Endothelial cell of umbilical vein (primary cell): ENCODE data around the gene CKS1B.

Source experiments
- EZH2 ChIP-seq: IDR thresholded peaks from 2 replicates; pipeline ENCODE4 v1.6.1; 2012; ENCODE audit warnings: borderline replicate concordance, low read depth, mild to moderate bottlenecking, moderate library complexity, low read length, inconsistent platforms; ENCODE audit not compliant: severe bottlenecking
- POLR2A ChIP-seq: IDR thresholded peaks from 2 replicates; pipeline ENCODE4 v1.6.1; 2012; ENCODE audit warnings: low read depth, mild to moderate bottlenecking, control low read depth, low read length
- POLR2AphosphoS5 ChIP-seq: IDR thresholded peaks from 2 replicates; pipeline ENCODE4 v1.6.1; 2012; ENCODE audit warnings: low read depth, mild to moderate bottlenecking, control low read depth, low read length, moderate library complexity; ENCODE audit not compliant: insufficient read depth

DNA sequence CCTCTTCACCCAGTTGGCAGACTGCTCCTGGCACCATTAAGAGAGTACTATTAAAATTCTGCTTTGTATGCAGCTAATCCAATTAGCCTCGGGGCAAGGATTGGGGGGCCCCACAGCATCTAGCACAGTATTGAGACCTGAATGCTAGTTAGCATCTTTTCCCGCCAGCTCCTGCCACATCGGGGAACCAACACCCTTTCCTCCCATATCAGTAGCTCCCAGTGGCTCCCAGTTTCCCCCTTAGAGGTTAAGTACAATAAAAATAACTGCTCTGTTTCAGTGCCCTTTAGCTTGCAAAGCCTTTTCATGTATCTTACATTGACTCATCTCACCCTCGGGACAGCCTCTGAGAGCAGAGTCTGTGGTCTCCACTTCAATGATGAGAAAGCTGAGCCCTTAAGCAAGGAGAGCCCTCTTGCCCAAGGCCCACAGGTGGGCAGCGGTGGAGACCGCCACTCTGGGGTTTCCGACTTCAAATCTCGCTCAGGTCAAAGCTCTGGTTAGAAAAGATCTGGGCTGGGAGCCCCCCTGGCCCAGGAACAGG, 33.8 kb upstream of the CKS1B start:
- TF ChIP-seq POLR2AphosphoS5 (no peak), EZH2 (no peak), POLR2A (no peak)
